Ectodermal cell (in vitro differentiated cells): ENCODE results near the gene ALB.

Experiments
- H3K27ac ChIP-seq: 2 replicates; pipeline ENCODE4 v1.7.0; 2013; ENCODE audit warnings: mild to moderate bottlenecking, low read depth, low read length; ENCODE audit not compliant: insufficient read depth, poor library complexity, severe bottlenecking
- H3K27me3 ChIP-seq: 2 replicates; pipeline ENCODE4 v1.7.0; 2013; ENCODE audit warnings: mild to moderate bottlenecking, low read length; ENCODE audit not compliant: insufficient read depth, control insufficient read depth, poor library complexity, severe bottlenecking
- H3K36me3 ChIP-seq: one replicate; pipeline ENCODE4 v1.7.0; 2013; ENCODE audit warnings: low read length; ENCODE audit not compliant: control insufficient read depth, insufficient read depth
- H3K4me1 ChIP-seq: one replicate; pipeline ENCODE4 v1.7.0; 2013; ENCODE audit warnings: low read length; ENCODE audit not compliant: control insufficient read depth, insufficient read depth
- H3K4me3 ChIP-seq: 2 replicates; pipeline ENCODE4 v1.7.0; 2013; ENCODE audit warnings: low read depth, low read length, control low read depth; ENCODE audit not compliant: insufficient read depth
- H3K9me3 ChIP-seq: 2 replicates; pipeline ENCODE4 v1.7.0; 2013; ENCODE audit warnings: mild to moderate bottlenecking, low read length, moderate library complexity; ENCODE audit not compliant: control insufficient read depth
- WGBS, 2 experiments: methylation state at CpG; one replicate each; pipeline ENCODE4 v1.1.7; 2013; ENCODE audit warnings: missing lambda C conversion rate in 2 of 2; 5-methylcytosine and 5-hydroxymethylcytosine counted together

ALB gene

GRCh38 chr4:73438582-73439215 is 34.6 kb downstream of the ALB start:
- no CpG with 5 or more reads among the region's 2 CpGs for WGBS, 2 experiments
- no peaks in the 10 kb centered on the region for H3K36me3 ChIP-seq
- no peaks in the 10 kb centered on the region for H3K27me3 ChIP-seq
- no peaks in the 10 kb centered on the region for H3K9me3 ChIP-seq
- H3K4me3 ChIP-seq: no peak overlapping the region
- H3K4me1 ChIP-seq: no peaks in the 10 kb centered on the region
- H3K27ac ChIP-seq: no peak overlapping the region

DNA sequence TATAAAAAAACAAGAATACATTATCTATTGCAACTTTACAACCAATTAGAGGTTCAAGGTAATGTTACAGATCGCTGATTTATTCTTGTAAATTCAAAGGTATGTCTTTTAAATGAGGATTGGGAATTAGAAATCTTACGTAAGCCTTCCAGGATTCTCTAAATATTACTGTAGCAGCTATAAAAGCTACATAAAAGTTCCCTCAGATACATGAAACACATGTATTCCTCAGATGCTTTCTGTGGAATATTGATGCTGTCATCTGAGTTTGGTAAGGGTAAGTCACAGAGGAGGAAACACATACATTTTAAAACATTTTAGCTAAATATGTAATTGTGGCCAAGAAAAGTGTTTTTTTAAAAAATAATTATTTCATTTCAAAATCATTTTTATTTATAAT is 35.4 kb downstream of the ALB start:
- no peaks in the 10 kb centered on the region for H3K27me3 ChIP-seq
- no peak overlapping the region for H3K27ac ChIP-seq
- no peaks in the 10 kb centered on the region for H3K9me3 ChIP-seq
- WGBS, 2 experiments: 100% methylated on average over 1 of the region's 2 CpGs; no CpG with 5 or more reads in 1 of the 2 experiments
- no peaks in the 10 kb centered on the region for H3K4me1 ChIP-seq
- no peak overlapping the region for H3K4me3 ChIP-seq
- no peaks in the 10 kb centered on the region for H3K36me3 ChIP-seq

DNA sequence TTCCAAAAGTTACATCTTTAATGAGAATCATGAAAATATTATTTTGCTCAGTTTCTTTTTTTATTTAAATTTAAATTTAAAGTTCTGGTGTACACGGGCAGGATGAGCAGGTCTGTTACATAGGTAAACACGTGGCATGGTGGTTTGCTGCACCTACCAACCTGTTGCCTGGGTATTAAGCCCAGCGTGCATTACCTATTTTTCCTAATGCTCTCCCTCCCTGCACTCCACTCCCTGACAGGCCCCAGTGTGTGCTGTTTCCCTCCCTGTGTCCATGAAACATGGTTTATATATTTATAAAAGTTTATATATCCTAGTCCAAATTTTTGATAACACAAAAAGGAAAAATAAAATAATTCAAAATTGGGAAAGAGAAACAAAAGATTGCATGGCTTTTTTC is 35.9 kb downstream of the ALB start:
- no peaks in the 10 kb centered on the region for H3K9me3 ChIP-seq
- H3K27me3 ChIP-seq: no peaks in the 10 kb centered on the region
- H3K4me1 ChIP-seq: no peaks in the 10 kb centered on the region
- no peak overlapping the region for H3K27ac ChIP-seq
- H3K4me3 ChIP-seq: no peak overlapping the region
- WGBS, 2 experiments: 89% methylated on average over 3 of the region's 3 CpGs
- H3K36me3 ChIP-seq: no peaks in the 10 kb centered on the region

- H3K27ac ChIP-seq: no peak overlapping the region
- WGBS, 2 experiments: 93 to 97% methylated on average over 3 of the region's 3 CpGs
Measured at GRCh38 chr4:73440653-73441052, 36.6 kb downstream of the ALB start.

GRCh38 chr4:73442275-73442674 is 38.2 kb downstream of the ALB start:
- Histone ChIP-seq H3K4me3 (no peak overlapping the region), H3K36me3 (no peaks in the 10 kb centered on the region), H3K4me1 (no peaks in the 10 kb centered on the region), H3K27me3 (no peaks in the 10 kb centered on the region), H3K9me3 (no peaks in the 10 kb centered on the region), H3K27ac (no peak overlapping the region)
- 93 to 100% methylated on average over 2 to 5 of the region's 5 CpGs for WGBS, 2 experiments

More at GRCh38 chr4:73440653-73441052, 36.6 kb downstream of the ALB start:
- Histone ChIP-seq H3K27me3 (no peaks in the 10 kb centered on the region), H3K9me3 (no peaks in the 10 kb centered on the region), H3K4me1 (no peaks in the 10 kb centered on the region), H3K36me3 (no peaks in the 10 kb centered on the region), H3K4me3 (no peak overlapping the region)

- H3K27me3 ChIP-seq: no peaks in the 10 kb centered on the region
- H3K9me3 ChIP-seq: no peaks in the 10 kb centered on the region
- WGBS, 2 experiments: 70 to 78% methylated on average over 2 of the region's 3 CpGs
- no peak overlapping the region for H3K4me3 ChIP-seq
- no peak overlapping the region for H3K27ac ChIP-seq
- no peaks in the 10 kb centered on the region for H3K36me3 ChIP-seq
- no peaks in the 10 kb centered on the region for H3K4me1 ChIP-seq
Measured at GRCh38 chr4:73443224-73443623, 39.1 kb downstream of the ALB start.

GRCh38 chr4:73445383-73446335 is 41.6 kb downstream of the ALB start:
- no peaks in the 10 kb centered on the region for H3K36me3 ChIP-seq
- no peak overlapping the region for H3K27ac ChIP-seq
- WGBS, 2 experiments: 91% methylated on average over 6 of the region's 7 CpGs
- no peaks in the 10 kb centered on the region for H3K27me3 ChIP-seq
- peaks cover 5% of the 10 kb centered on the region for H3K4me1 ChIP-seq
- H3K4me3 ChIP-seq: no peak overlapping the region
- no peaks in the 10 kb centered on the region for H3K9me3 ChIP-seq

GRCh38 chr4:73446336-73446938 is 42.4 kb downstream of the ALB start:
- peaks cover 6% of the 10 kb centered on the region for H3K4me1 ChIP-seq
- no peaks in the 10 kb centered on the region for H3K9me3 ChIP-seq
- 73% methylated on average over 2 of the region's 4 CpGs; no CpG with 5 or more reads in 1 of the 2 experiments for WGBS, 2 experiments
- no peak overlapping the region for H3K27ac ChIP-seq
- no peaks in the 10 kb centered on the region for H3K36me3 ChIP-seq
- H3K4me3 ChIP-seq: no peak overlapping the region
- H3K27me3 ChIP-seq: no peaks in the 10 kb centered on the region

DNA sequence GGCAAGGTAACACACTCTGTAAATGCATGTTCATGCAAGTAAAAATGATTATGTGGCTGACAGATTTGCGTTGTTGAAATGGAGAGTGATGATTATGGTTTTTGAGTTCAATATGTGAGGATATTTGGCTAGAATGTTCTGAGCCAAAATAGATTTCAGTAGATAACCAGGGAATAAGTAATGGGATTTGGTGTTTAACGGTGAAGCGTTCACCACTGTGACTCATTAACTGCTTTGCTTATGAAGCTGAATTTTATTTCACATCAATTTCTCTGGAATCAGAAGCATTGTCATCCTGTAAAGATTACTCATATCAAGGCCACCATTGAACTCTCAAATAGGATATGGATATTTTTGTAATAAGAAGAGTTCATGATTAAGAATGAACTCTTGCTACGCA is 43.6 kb downstream of the ALB start:
- Histone ChIP-seq H3K27me3 (peaks cover 6% of the 10 kb centered on the region), H3K9me3 (no peaks in the 10 kb centered on the region), H3K27ac (no peak overlapping the region), H3K36me3 (no peaks in the 10 kb centered on the region), H3K4me3 (no peak overlapping the region), H3K4me1 (peaks cover 6% of the 10 kb centered on the region)
- WGBS, 2 experiments: 93 to 95% methylated on average over 3 of the region's 4 CpGs
